Renal pelvis (tissue), 4 donors: ENCODE measurements around the gene FCSK. TPM values are rescaled to one million over a fixed set of nuclear protein-coding genes. Genes with fewer than 3 reads are reported as not detected.

Source experiments
- DNase-seq: peaks from one replicate; pipeline ENCODE4 v3.0.0-alpha.2; 2013
- polyA plus RNA-seq, 3 donors: library from polyadenylated mRNA; unstranded; fragments of 120-200 nt; gene quantifications; one replicate each; pipeline ENCODE4 v1.2.1, GENCODE V29; 2013; ENCODE audit not compliant: insufficient read length in 3 of 3

Gene FCSK
- polyA plus RNA-seq, 3 donors = 14.6 to 22.7 (median 21.4) TPM

- DNase-seq = no peak
Measured at GRCh38 chr16:70522216-70523075, 68.1 kb downstream of the FCSK start.

- DNase-seq = peak; percentile 89
Measured at GRCh38 chr16:70523076-70523742, 68.8 kb downstream of the FCSK start, which contains the start of gene COG4. Gene COG4, minus strand, starts transcription at chr16:70523554. Its CDS starts 11 bp downstream, at chr16:70523543.

- DNase-seq = no peak
Measured at GRCh38 chr16:70523743-70524398, 69.5 kb downstream of the FCSK start, which contains the start of gene SF3B3. Gene SF3B3, plus strand, starts transcription at chr16:70523816. Its CDS starts 2,841 bp downstream, at chr16:70526657.

- DNase-seq = peak; percentile 30
Measured at GRCh38 chr16:70524399-70524825, 70.0 kb downstream of the FCSK start.

- DNase-seq = no peak
Measured at GRCh38 chr16:70526403-70526802, 72.0 kb downstream of the FCSK start.

- no peak for DNase-seq
Measured at GRCh38 chr16:70527315-70527996, 73.1 kb downstream of the FCSK start.

GRCh38 chr16:70529051-70529777 lies 74.8 kb downstream of the FCSK start:
- DNase-seq = no peak

Other genes starting within 250 kb of the FCSK start
- 10 to 100 TPM; 13.6 to 18.5 (median 17.6) TPM for gene EXOSC6, start 202.7 kb upstream of the FCSK start, polyA plus RNA-seq
- gene AARS1, start 165.1 kb upstream of the FCSK start, polyA plus RNA-seq = 10 to 100 TPM; 82.5 to 95.4 (median 83.2) TPM
- 10 to 100 TPM; 31.4 to 38.1 (median 34.8) TPM for gene DDX19B, start 155.4 kb upstream of the FCSK start, polyA plus RNA-seq
- gene DDX19A, start 107.7 kb upstream of the FCSK start, polyA plus RNA-seq = 10 to 100 TPM; 42.7 to 52.6 (median 50.8) TPM
- 10 to 100 TPM; 28.2 to 29.7 (median 28.5) TPM for gene ST3GAL2, start 15.5 kb upstream of the FCSK start, polyA plus RNA-seq
- 10 to 100 TPM; 66.2 to 78.8 (median 75.4) TPM for gene COG4, start 69.0 kb downstream of the FCSK start, polyA plus RNA-seq
- gene SF3B3, start 69.2 kb downstream of the FCSK start, polyA plus RNA-seq = 100 to 1,000 TPM; 372 to 405 (median 381) TPM
- 1 to 10 TPM in 1 of 3 donors, under 1 TPM in 2; 0.87 to 1.2 (median 0.88) TPM for gene IL34, start 192.0 kb downstream of the FCSK start, polyA plus RNA-seq
- gene MTSS2, start 231.5 kb downstream of the FCSK start, polyA plus RNA-seq = 10 to 100 TPM; 49.9 to 58.1 (median 55.2) TPM